Neural cell (in vitro differentiated cells): Measurements from ENCODE around the gene ITGA8. TPM values are rescaled to one million over a fixed set of nuclear protein-coding genes. Genes with fewer than 3 reads are reported as not detected.

Source experiments
- H2AFZ ChIP-seq: fragments of 200-600, 300-800 bp; sonication (generic), shearing (Covaris generic); 2 replicates; pipeline ENCODE4 v1.6.0; 2014; ENCODE audit warnings: low read depth, mild to moderate bottlenecking, antibody characterized with exemption, low read length, moderate library complexity
- H3F3A ChIP-seq: fragments of 200-600 bp; shearing (Covaris generic); 2 replicates; pipeline ENCODE4 v1.6.1; 2016; ENCODE audit warnings: mild to moderate bottlenecking, moderate library complexity, mixed read lengths, antibody characterized with exemption, low read length; ENCODE audit not compliant: insufficient read depth, poor library complexity, severe bottlenecking
- H3K27ac ChIP-seq: fragments of 200-600, 300-800 bp; sonication (generic), shearing (Covaris generic); 2 replicates; pipeline ENCODE4 v1.5.1; 2014; ENCODE audit warnings: mild to moderate bottlenecking, low read length, moderate library complexity
- H3K27me3 ChIP-seq: fragments of 300-800, 200-600 bp; sonication (generic), shearing (Covaris generic); 2 replicates; pipeline ENCODE4 v1.6.0; 2014; ENCODE audit warnings: mild to moderate bottlenecking, low read depth, low read length, moderate library complexity; ENCODE audit not compliant: insufficient read depth
- H3K36me3 ChIP-seq: fragments of 300-800, 200-600 bp; sonication (generic), shearing (Covaris generic); 2 replicates; pipeline ENCODE4 v1.5.1; 2014; ENCODE audit warnings: mild to moderate bottlenecking, antibody characterized with exemption, low read length, moderate library complexity; ENCODE audit not compliant: insufficient read depth
- H3K4me2 ChIP-seq: fragments of 300-800, 200-600 bp; sonication (generic), shearing (Covaris generic); 2 replicates; pipeline ENCODE4 v1.6.0; 2014; ENCODE audit warnings: mild to moderate bottlenecking, low read length
- H3K4me3 ChIP-seq: fragments of 300-800, 200-600 bp; sonication (generic), shearing (Covaris generic); 2 replicates; pipeline ENCODE4 v1.5.1; 2014; ENCODE audit warnings: mild to moderate bottlenecking, low read length, moderate library complexity
- H3K79me2 ChIP-seq: fragments of 200-600 bp; shearing (Covaris generic); replicated peaks from 2 replicates; pipeline ENCODE4 v1.6.0; 2014; ENCODE audit warnings: mild to moderate bottlenecking, low read length, moderate library complexity; ENCODE audit not compliant: insufficient read depth
- H3K9ac ChIP-seq: fragments of 300-800, 200-600 bp; sonication (generic), shearing (Covaris generic); 2 replicates; pipeline ENCODE4 v1.6.1; 2016; ENCODE audit warnings: mild to moderate bottlenecking, low read length, mixed read lengths
- H3K9me2 ChIP-seq: fragments of 200-600 bp; shearing (Covaris generic); 2 replicates; pipeline ENCODE4 v1.6.1; 2016; ENCODE audit warnings: mild to moderate bottlenecking, low read length, mixed read lengths; ENCODE audit not compliant: insufficient read depth
- H3K9me3 ChIP-seq: fragments of 200-600, 300-800 bp; sonication (generic), shearing (Covaris generic); 2 replicates; pipeline ENCODE4 v1.6.1; 2016; ENCODE audit warnings: mild to moderate bottlenecking, mixed run types, low read length, moderate library complexity, mixed read lengths
- H4K20me1 ChIP-seq: fragments of 200-600 bp; shearing (Covaris generic); 2 replicates; pipeline ENCODE4 v1.6.1; 2016; ENCODE audit warnings: mild to moderate bottlenecking, mixed run types; ENCODE audit not compliant: insufficient read depth
- CTCF ChIP-seq: fragments of 450-650 bp; IDR thresholded peaks from 2 replicates; pipeline ENCODE4 v1.5.1; 2014; ENCODE audit warnings: antibody characterized with exemption, mild to moderate bottlenecking, moderate library complexity; ENCODE audit not compliant: poor library complexity, severe bottlenecking
- EP300 ChIP-seq: fragments of 450-650 bp; conservative IDR thresholded peaks from 2 replicates; pipeline ENCODE4 v1.6.1; 2014; ENCODE audit warnings: antibody characterized with exemption, mild to moderate bottlenecking, moderate library complexity; ENCODE audit not compliant: poor library complexity, severe bottlenecking
- EZH2 ChIP-seq: fragments of 200-600, 300-800 bp; shearing (Covaris generic), sonication (generic); IDR thresholded peaks from 2 replicates; pipeline ENCODE4 v1.6.1; 2014; ENCODE audit warnings: antibody characterized with exemption, low read length, borderline replicate concordance, mild to moderate bottlenecking; ENCODE audit not compliant: insufficient read depth, poor library complexity, severe bottlenecking
- MXI1 ChIP-seq: fragments of 450-650 bp; conservative IDR thresholded peaks from 2 replicates; pipeline ENCODE4 v1.6.1; 2014; ENCODE audit warnings: antibody characterized with exemption, mild to moderate bottlenecking; ENCODE audit not compliant: poor library complexity, severe bottlenecking
- POLR2AphosphoS5 ChIP-seq: IDR thresholded peaks from 2 replicates; pipeline ENCODE4 v1.6.1; 2012
- RAD21 ChIP-seq: fragments of 450-650 bp; conservative IDR thresholded peaks from 2 replicates; pipeline ENCODE4 v1.6.1; 2014; ENCODE audit warnings: antibody characterized with exemption, mild to moderate bottlenecking, moderate library complexity
- REST ChIP-seq: IDR thresholded peaks from 2 replicates; pipeline ENCODE4 v1.6.1; 2012; ENCODE audit warnings: borderline replicate concordance
- SMC3 ChIP-seq: fragments of 450-650 bp; conservative IDR thresholded peaks from 2 replicates; pipeline ENCODE4 v1.6.1; 2014; ENCODE audit warnings: antibody characterized with exemption, mild to moderate bottlenecking, moderate library complexity; ENCODE audit not compliant: poor library complexity
- TAF1 ChIP-seq: IDR thresholded peaks from 2 replicates; pipeline ENCODE4 v1.6.1; 2012; ENCODE audit warnings: low read depth
- polyA plus RNA-seq: library from polyadenylated mRNA; depleted of rRNA; stranded (reverse); fragments of >200 nt; gene quantifications from 2 replicates; pipeline ENCODE4 v1.2.3, GENCODE V29; 2014

ITGA8 gene
- polyA plus RNA-seq, 1 donor from 2014 or later: 0.11 TPM

- no peak overlapping the region for H3K27ac ChIP-seq
- no peaks in the 10 kb centered on the region for H4K20me1 ChIP-seq
- no peaks in the 10 kb centered on the region for H3K9me2 ChIP-seq
- no peaks in the 10 kb centered on the region for H3K79me2 ChIP-seq
- no peaks in the 10 kb centered on the region for H3K9me3 ChIP-seq
- H3K4me3 ChIP-seq: no peak overlapping the region
- no peaks in the 10 kb centered on the region for H3K36me3 ChIP-seq
- H2AFZ ChIP-seq: no peak overlapping the region
- no peaks in the 10 kb centered on the region for H3K27me3 ChIP-seq
- TF ChIP-seq REST (no peak), SMC3 (no peak), MXI1 (no peak), CTCF (no peak), RAD21 (no peak), POLR2AphosphoS5 (no peak), EZH2 (no peak), TAF1 (no peak), EP300 (no peak)
- no peak overlapping the region for H3K9ac ChIP-seq
- H3F3A ChIP-seq: no peaks in the 10 kb centered on the region
- H3K4me2 ChIP-seq: no peak overlapping the region
Measured at GRCh38 chr10:15473396-15473767, 246.3 kb downstream of the ITGA8 start.

- no peak overlapping the region for H3K4me3 ChIP-seq
- no peaks in the 10 kb centered on the region for H3K9me2 ChIP-seq
- H3F3A ChIP-seq: no peaks in the 10 kb centered on the region
- H3K36me3 ChIP-seq: no peaks in the 10 kb centered on the region
- H3K9ac ChIP-seq: no peak overlapping the region
- H4K20me1 ChIP-seq: no peaks in the 10 kb centered on the region
- H2AFZ ChIP-seq: no peak overlapping the region
- H3K27me3 ChIP-seq: no peaks in the 10 kb centered on the region
- H3K79me2 ChIP-seq: no peaks in the 10 kb centered on the region
- TF ChIP-seq TAF1 (no peak), CTCF (no peak), POLR2AphosphoS5 (no peak), EZH2 (no peak), RAD21 (no peak)
- H3K9me3 ChIP-seq: no peaks in the 10 kb centered on the region
- no peak overlapping the region for H3K27ac ChIP-seq
- no peak overlapping the region for H3K4me2 ChIP-seq
Measured at GRCh38 chr10:15472431-15473395, 247.0 kb downstream of the ITGA8 start.
